Right lobe of liver (tissue), 4 donors: ENCODE measurements around the gene CARNS1.

Experiments used
- CTCF ChIP-seq, 4 donors: fragments of 200-600 bp in 3 of 4; fragments of 450-650 bp in 1 of 4; IDR thresholded peaks; one replicate each; pipeline versions ENCODE4 v1.5.1 to v1.8.0; 2016 to 2022; ENCODE audit warnings: antibody characterized with exemption in 4 of 4, mild to moderate bottlenecking in 2 of 4
- POLR2A ChIP-seq: fragments of 450-650 bp; IDR thresholded peaks from one replicate; pipeline ENCODE4 v1.6.1; 2017; ENCODE audit warnings: antibody characterized with exemption, mild to moderate bottlenecking
- donor health status: DM: no; HTN: no; CAD: no.
- donor health status: DM: no; HTN: no; CAD: no.
- donor health status: DM: no; HTN: yes; CAD: no.

- TF ChIP-seq CTCF (IDR thresholded peaks at IDR 0.05) (no peak), POLR2A (no peak)
These were observed 47.7 kb upstream of the CARNS1 start for GRCh38 chr11:67367761-67368227.
